HEK293 (cell line): ENCODE data around the gene MYCBPAP.

Source experiments
- CTCF ChIP-seq: fragments of 450-650 bp; formaldehyde crosslinking; IDR thresholded peaks from 2 replicates; pipeline ENCODE4 v1.5.1; 2016; ENCODE audit warnings: missing biosample characterization, missing genetic modification characterization
- HOXA7 ChIP-seq: sonication (generic); formaldehyde crosslinking; IDR thresholded peaks from 2 replicates; pipeline ENCODE4 v1.8.1; 2022; ENCODE audit warnings: missing genetic modification reagents, borderline replicate concordance
- ZNF335 ChIP-seq: fragments of 450-650 bp; formaldehyde crosslinking; conservative IDR thresholded peaks from 2 replicates; pipeline ENCODE4 v1.5.1; 2016; ENCODE audit warnings: missing biosample characterization, missing genetic modification characterization
- ZNF830 ChIP-seq: fragments of 450-650 bp; IDR thresholded peaks from 2 replicates; pipeline ENCODE4 v1.5.0; 2018; ENCODE audit warnings: missing biosample characterization, missing genetic modification characterization, low read depth, mild to moderate bottlenecking, moderate library complexity

- TF ChIP-seq ZNF335 (tag by site-specific recombination) (no peak), ZNF830 (tag by site-specific recombination) (no peak), HOXA7 (CRISPR knock-in tag) (no peak), CTCF (tag by site-specific recombination) (no peak)
These were observed 28.0 kb upstream of the MYCBPAP start for GRCh38 chr17:50480142-50480764.
